Osteocyte (in vitro differentiated cells): ENCODE data around the gene APC2. TPM values are rescaled to one million over a fixed set of nuclear protein-coding genes. Genes with fewer than 3 reads are reported as not detected.
"Not testable (repeated sequence)": the region's sequence is repeated elsewhere in the genome, so short reads cannot be mapped to it uniquely, and the experiment has no call there.

Source experiments
- DNase-seq: peaks from one replicate; pipeline ENCODE4 v3.0.0; 2021; ENCODE audit warnings: mixed read lengths; ENCODE audit not compliant: unreplicated experiment; ENCODE audit errors: extremely low spot score
- H3K27ac Mint-ChIP-seq: one replicate; pipeline ENCODE4 v1.8.0; 2021; ENCODE audit warnings: mild to moderate bottlenecking, mixed read lengths; ENCODE audit not compliant: unreplicated experiment
- H3K27me3 Mint-ChIP-seq: one replicate; pipeline ENCODE4 v1.8.0; 2021; ENCODE audit warnings: mixed read lengths; ENCODE audit not compliant: unreplicated experiment
- H3K36me3 Mint-ChIP-seq: one replicate; pipeline ENCODE4 v1.8.0; 2021; ENCODE audit warnings: mixed read lengths; ENCODE audit not compliant: unreplicated experiment
- H3K4me1 Mint-ChIP-seq: one replicate; pipeline ENCODE4 v1.8.0; 2021; ENCODE audit warnings: mixed read lengths; ENCODE audit not compliant: unreplicated experiment
- H3K4me3 Mint-ChIP-seq: one replicate; pipeline ENCODE4 v1.8.0; 2021; ENCODE audit warnings: mild to moderate bottlenecking, moderate library complexity, mixed read lengths; ENCODE audit not compliant: unreplicated experiment
- H3K9me3 Mint-ChIP-seq: one replicate; pipeline ENCODE4 v1.8.0; 2021; ENCODE audit warnings: mixed read lengths; ENCODE audit not compliant: unreplicated experiment
- total RNA-seq: library from RNA; stranded (reverse); gene quantifications from 2 replicates; pipeline ENCODE4 v1.2.1, GENCODE V29; 2021
- TF ChIP-seq, protein P1 (sequence below): fragments of 200-600 bp; sonication (generic); IDR thresholded peaks from 2 replicates; pipeline ENCODE4 v1.5.0; 2021; ENCODE audit warnings: antibody characterized with exemption, mild to moderate bottlenecking, moderate library complexity

The APC2 gene
- total RNA-seq, 1 donor from 2014 or later = 1.2 TPM

DNA sequence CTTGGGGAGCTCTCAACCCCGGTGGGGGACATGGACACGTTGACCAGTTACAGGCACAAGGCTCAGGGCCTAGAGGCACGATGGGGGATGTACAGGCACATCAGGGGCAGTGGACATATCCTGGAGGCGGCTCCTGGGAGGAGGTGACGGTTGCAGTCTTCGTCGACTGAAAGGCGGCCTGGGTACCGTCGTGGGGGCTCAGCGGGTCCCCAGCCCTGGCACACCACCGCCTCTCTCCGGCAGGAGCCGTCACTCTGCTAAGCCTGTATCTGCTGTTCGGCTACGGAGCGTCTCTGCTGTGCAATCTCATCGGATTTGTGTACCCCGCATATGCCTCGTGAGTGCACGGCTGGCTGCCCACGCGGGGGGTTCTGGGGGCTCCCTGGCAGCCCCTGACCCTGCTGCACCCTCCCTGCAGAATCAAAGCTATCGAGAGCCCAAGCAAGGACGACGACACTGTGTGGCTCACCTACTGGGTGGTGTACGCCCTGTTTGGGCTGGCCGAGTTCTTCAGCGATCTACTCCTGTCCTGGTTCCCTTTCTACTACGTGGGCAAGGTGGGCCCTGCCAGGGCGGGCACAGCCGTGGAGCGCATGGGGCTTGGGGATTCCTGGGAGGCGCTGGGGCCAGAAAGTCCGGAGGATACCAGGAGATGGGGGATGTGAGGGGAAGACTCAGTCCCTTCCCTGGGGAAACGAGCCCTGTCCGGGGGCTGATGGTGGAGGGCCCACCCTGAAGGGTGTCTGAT, 45.3 kb downstream of the APC2 start:
- peaks cover 6% of the 10 kb centered on the region for H3K4me1 Mint-ChIP-seq

DNA sequence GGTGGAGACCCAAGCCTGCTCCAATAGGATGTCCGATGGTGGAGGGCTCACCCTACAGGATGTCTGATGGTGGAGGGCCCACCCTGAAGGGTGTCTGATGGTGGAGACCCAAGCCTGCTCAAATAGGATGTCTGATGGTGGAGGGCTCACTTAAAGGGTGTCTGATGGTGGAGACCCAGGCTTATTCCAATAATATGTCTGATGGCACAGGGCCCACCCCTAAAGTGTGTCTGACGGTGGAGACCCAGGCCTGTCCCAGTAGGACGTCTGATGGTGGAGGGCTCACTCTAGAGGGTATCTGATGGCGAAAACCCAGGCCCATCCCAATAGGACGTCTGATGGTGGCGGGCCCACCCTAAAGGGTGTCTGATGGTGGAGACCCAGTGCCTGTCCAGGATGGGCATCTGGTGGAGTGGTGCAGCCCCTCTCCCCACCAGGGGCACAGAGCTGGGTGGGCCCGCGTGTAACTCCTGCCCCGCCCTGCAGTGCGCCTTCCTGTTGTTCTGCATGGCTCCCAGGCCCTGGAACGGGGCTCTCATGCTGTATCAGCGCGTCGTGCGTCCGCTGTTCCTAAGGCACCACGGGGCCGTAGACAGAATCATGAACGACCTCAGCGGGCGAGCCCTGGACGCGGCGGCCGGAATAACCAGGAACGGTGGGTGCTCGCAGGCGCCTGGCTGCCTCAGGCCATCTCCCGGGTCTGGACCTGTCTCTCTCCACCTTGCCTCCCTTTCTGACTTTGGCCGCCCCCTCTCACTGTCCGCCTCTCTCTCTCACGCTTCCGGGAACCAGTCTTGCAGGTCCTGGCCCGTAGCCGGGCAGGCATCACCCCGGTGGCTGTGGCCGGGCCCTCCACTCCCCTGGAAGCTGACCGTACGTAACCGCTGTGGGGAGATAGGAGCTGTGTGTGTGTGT, 46.1 kb downstream of the APC2 start:
- DNase-seq = peak; percentile 79

More for the DNA sequence above, 45.3 kb downstream of the APC2 start:
- Mint-ChIP-seq H3K4me3 (no peak overlapping the region), H3K27me3 (peaks cover 9% of the 10 kb centered on the region), H3K36me3 (no peaks in the 10 kb centered on the region), H3K9me3 (no peaks in the 10 kb centered on the region), H3K27ac (no peak overlapping the region)
- TF ChIP-seq, protein P1, sequence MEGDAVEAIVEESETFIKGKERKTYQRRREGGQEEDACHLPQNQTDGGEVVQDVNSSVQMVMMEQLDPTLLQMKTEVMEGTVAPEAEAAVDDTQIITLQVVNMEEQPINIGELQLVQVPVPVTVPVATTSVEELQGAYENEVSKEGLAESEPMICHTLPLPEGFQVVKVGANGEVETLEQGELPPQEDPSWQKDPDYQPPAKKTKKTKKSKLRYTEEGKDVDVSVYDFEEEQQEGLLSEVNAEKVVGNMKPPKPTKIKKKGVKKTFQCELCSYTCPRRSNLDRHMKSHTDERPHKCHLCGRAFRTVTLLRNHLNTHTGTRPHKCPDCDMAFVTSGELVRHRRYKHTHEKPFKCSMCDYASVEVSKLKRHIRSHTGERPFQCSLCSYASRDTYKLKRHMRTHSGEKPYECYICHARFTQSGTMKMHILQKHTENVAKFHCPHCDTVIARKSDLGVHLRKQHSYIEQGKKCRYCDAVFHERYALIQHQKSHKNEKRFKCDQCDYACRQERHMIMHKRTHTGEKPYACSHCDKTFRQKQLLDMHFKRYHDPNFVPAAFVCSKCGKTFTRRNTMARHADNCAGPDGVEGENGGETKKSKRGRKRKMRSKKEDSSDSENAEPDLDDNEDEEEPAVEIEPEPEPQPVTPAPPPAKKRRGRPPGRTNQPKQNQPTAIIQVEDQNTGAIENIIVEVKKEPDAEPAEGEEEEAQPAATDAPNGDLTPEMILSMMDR = no peak
- DNase-seq = peak; percentile 80

DNA sequence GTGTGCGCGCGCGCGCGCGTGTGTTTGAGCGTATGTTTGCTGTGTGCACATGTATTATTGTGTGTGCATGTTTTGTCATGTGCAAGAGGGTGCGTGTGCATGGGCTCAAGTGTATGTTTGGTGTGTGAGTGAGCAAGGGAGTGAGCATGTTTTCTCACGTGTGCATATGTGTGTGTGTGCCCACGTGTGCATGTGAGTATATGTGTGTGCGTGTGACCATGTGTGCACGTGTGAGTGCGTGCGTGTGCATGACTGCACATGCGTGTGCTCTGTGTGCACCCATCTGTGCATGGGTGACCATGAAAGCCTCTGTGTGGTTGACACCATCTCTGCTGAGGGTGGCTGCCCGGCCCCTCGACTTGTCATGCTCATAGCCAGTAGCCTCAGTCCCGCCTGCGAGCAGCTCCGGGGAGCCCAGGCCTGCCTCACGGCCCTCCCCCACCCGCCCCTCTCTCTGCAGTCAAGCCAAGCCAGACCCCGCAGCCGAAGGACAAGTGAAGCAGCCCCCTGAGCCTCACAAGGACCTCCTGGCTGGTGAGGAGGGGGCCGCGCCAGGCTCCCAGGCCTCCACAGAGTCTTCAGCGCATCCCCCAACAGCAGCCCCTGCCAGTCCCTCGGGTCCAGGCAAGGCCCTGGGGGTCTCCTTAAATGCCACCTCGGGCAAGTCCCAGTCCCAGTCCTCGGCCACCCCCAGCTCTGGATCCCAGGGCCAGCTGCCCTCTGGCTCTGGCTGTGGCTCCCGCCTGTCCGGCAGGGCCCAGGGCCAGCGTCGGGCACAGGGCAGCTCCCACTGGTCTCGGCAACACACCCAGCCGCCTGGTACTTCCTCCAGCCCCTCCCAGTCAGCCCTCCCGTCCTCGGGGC, 47.0 kb downstream of the APC2 start:
- H3K9me3 Mint-ChIP-seq = no peaks in the 10 kb centered on the region
- TF ChIP-seq, protein P1 = no peak
- peak; percentile 79 for DNase-seq
- peaks cover under 1% of the 10 kb centered on the region for H3K4me1 Mint-ChIP-seq
- peaks cover 8% of the 10 kb centered on the region for H3K27me3 Mint-ChIP-seq
- no peak overlapping the region for H3K27ac Mint-ChIP-seq
- H3K4me3 Mint-ChIP-seq = no peak overlapping the region
- H3K36me3 Mint-ChIP-seq = no peaks in the 10 kb centered on the region

More for the DNA sequence above, 46.1 kb downstream of the APC2 start:
- Mint-ChIP-seq H3K4me1 (peaks cover 6% of the 10 kb centered on the region), H3K4me3 (no peak overlapping the region), H3K27ac (no peak overlapping the region), H3K9me3 (no peaks in the 10 kb centered on the region), H3K27me3 (peaks cover 9% of the 10 kb centered on the region), H3K36me3 (no peaks in the 10 kb centered on the region)
- TF ChIP-seq, protein P1 = no peak

DNA sequence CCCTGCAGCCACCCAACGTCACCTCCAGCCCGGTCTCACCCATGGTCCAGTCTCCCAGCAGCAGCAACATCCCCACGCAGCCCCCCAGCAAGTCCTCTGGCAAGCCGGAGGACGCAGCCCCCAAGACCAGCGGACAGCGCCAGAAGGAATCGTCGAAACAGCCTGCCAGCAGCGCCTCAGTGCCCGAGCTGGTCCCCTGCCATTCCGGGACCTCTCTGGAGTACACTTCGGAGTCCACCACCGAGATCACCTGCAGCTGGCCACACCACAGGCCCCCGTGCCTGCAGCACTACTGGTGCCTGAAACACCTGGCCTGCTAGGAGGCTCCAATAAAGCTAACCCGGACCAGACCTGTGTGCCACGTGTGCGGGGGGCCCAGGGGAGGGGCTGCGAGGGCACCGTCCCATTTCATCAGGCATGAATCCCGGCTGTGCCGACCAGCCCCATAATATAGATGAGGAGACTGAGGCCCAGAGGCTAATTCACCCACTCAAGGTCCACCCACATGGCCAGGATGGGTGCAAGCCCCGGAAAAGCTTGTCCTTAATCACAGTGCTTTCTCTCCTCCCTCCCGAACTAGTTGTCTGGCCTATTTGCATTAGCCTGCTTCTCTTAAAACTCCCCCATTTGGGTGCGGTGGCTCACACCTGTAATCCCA, 47.8 kb downstream of the APC2 start:
- H3K4me3 Mint-ChIP-seq = no peak overlapping the region
- TF ChIP-seq, protein P1 = no peak
- H3K36me3 Mint-ChIP-seq = no peaks in the 10 kb centered on the region
- H3K4me1 Mint-ChIP-seq = no peaks in the 10 kb centered on the region
- no peak overlapping the region for H3K27ac Mint-ChIP-seq
- peaks cover 5% of the 10 kb centered on the region for H3K27me3 Mint-ChIP-seq
- no peak for DNase-seq
- no peaks in the 10 kb centered on the region for H3K9me3 Mint-ChIP-seq

DNA sequence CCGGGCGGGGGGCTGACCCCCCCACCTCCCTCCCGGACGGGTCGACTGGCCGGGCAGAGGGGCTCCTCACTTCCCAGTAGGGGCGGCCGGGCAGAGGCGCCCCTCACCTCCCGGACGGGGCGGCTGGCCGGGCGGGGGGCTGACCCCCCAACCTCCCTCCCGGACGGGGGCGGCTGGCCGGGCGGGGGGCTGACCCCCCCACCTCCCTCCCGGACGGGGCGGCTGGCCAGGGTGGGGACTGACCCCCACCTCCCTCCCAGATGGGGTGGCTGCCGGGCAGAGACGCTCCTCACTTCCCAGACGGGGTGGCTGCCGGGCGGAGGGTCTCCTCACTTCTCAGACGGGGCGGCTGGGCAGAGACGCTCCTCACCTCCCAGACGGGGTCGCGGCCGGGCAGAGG, 49.3 kb downstream of the APC2 start:
- peak; percentile 81 for DNase-seq
- H3K36me3 Mint-ChIP-seq, H3K27ac Mint-ChIP-seq, H3K4me3 Mint-ChIP-seq, H3K9me3 Mint-ChIP-seq, H3K4me1 Mint-ChIP-seq, H3K27me3 Mint-ChIP-seq: not testable (repeated sequence)
